Astrocyte of the spinal cord (primary cell): ENCODE data around the gene MIEF2.
A peak's percentile ranks its signal among the peaks of the same experiment; 100 is the strongest.

Experiments
- DNase-seq: peaks from one replicate; pipeline ENCODE4 v3.0.0; 2011; ENCODE audit warnings: low read depth, low spot score
- H3K4me3 ChIP-seq: 2 replicates; pipeline ENCODE4 v1.5.1; 2011; ENCODE audit warnings: low read depth, mild to moderate bottlenecking, low read length, moderate library complexity
- in situ Hi-C: cut with HindIII; loops from 2 replicates; pipeline ENCODE4 v1.10.0; 2017; ENCODE audit warnings: low sequenced_read_pairs
- TF ChIP-seq, protein P1 (sequence below): IDR thresholded peaks from 2 replicates; pipeline ENCODE4 v1.5.1; 2012; ENCODE audit warnings: low read depth, mild to moderate bottlenecking, low read length, inconsistent platforms

MIEF2 gene

DNA sequence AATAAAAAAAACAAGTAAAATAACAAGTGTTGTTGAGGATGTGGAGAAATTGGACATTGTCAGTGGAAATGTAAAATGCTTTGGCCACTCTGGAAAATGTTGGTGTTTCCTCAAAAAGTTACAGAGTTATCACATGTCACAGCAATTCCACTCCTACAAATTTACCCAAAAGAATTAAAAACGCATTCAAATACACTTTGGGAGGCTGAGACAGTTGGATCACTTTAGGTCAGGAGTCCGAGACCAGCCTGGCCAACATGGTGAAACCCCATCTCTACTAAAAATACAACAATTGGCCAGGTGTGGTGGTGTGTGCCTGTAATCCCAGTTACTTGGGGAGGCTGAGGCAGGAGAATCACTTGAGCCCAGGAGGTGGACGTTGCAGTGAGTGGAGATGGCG, 48.7 kb downstream of the MIEF2 start:
- in situ Hi-C loops, result no loop called here
- TF ChIP-seq, protein P1, sequence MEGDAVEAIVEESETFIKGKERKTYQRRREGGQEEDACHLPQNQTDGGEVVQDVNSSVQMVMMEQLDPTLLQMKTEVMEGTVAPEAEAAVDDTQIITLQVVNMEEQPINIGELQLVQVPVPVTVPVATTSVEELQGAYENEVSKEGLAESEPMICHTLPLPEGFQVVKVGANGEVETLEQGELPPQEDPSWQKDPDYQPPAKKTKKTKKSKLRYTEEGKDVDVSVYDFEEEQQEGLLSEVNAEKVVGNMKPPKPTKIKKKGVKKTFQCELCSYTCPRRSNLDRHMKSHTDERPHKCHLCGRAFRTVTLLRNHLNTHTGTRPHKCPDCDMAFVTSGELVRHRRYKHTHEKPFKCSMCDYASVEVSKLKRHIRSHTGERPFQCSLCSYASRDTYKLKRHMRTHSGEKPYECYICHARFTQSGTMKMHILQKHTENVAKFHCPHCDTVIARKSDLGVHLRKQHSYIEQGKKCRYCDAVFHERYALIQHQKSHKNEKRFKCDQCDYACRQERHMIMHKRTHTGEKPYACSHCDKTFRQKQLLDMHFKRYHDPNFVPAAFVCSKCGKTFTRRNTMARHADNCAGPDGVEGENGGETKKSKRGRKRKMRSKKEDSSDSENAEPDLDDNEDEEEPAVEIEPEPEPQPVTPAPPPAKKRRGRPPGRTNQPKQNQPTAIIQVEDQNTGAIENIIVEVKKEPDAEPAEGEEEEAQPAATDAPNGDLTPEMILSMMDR, result no peak
- no peak overlapping the region for H3K4me3 ChIP-seq
- DNase-seq, result no peak

DNA sequence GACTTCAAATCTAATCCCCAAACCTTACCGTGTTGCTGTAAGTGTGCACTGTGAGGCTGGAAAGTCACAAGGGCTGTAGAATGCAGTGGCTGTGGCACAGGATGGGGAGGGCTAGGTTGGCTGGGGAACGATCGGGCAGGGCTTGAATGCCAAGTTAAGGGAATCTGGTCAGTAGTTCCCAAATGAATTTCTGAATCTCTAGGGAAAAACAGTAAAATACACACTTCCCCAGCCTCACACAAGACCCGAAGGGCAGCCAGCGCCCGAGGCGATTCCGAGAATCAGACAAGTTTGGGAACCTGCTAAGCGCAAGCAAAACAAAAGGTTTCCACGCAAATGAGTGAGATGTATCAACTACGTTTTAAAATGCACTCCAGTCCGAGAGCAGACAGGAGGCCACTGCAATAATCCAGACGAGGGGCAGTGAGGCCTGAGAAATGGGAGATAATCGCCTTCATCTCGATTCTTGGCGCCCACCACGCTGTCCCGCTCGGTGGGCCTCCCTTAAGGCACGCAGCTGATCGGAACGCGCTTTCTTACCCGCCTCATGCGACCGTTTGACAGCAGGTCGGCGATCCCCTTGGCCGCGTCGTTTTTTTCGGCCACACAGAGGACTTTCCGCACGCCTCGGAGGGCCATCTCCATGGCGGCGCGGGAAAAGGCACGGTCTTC, 53.7 kb downstream of the MIEF2 start:
- H3K4me3 ChIP-seq, result peak overlapping the region; percentile 95
- DNase-seq, result peak; percentile 21
- in situ Hi-C loops, result no loop called here
- TF ChIP-seq, protein P1, result no peak

DNA sequence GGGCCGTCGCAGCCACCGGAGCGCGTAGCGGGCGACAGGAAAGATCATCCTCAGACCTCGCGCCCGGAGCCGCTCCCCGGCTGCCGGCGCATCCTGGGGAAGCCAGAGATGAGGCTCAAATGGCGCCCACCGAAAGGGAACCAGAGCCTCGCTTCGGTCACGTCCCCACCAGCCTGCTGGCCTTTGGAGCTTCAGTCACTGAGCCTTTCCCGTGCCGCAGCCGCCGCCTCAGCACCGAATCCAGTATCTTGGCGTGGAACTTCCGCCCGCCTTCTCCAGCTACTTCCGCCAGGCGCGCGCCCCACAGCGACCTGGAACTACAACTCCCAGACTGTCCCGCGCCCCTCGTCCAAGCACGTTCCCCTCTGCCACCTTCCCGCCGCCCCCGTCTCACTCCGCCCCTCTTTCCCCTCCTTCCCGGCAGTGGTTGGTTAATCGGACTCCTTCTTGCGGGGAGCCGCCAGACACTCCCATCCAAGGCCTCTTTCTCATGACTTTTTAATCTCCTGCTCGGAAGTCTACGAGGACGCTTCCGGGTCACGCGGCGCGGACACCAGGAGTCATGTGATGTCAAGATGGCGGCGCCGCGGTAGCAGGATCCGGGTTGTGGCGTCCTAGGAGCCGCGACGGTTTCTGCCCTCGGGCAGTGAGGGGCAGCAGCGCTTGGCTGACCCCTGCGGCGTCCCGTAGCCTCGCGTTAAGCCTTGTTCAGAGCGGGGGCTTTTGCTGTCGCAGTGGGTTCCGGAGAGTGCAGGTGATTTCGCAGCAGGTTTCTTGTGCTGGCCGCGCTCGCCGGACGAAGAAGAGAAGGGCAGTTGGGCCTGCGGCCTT, 54.5 kb downstream of the MIEF2 start, which contains the start of the genes SMCR8 and TOP3A:
Gene SMCR8, plus strand, starts transcription at position 563 of the 831 bp plus-strand sequence. CDS start 497 bp downstream, outside the sequence.
Gene TOP3A, minus strand, starts transcription at position 264 of the 831 bp plus-strand sequence. Its CDS starts 216 bp downstream, at position 48.
- in situ Hi-C loops, result no loop called here

DNA sequence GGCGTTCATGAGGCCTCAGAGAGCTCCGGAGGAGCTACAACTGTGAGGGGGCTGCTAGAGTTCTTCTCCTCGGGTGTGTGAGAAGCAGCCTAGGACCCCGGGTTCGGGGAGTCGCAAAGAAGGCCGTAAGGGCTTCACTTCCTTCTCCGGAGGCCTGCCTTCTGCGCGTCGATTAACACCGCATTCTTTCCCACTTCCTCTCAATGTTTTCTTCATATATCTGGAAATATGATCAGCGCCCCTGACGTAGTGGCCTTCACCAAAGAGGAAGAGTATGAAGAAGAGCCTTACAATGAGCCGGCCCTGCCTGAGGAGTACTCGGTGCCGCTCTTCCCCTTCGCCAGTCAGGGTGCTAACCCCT, 55.1 kb downstream of the MIEF2 start:
- TF ChIP-seq, protein P1, result no peak
- peak overlapping the region; percentile 95 for H3K4me3 ChIP-seq
- in situ Hi-C loops, result no loop called here
- DNase-seq, result no peak

More for the DNA sequence above, 54.5 kb downstream of the MIEF2 start, which contains the start of the genes SMCR8 and TOP3A:
- TF ChIP-seq, protein P1, result no peak
- H3K4me3 ChIP-seq, result peak within 1 kb of the TSS; percentile 95
- peak; percentile 99 for DNase-seq

DNA sequence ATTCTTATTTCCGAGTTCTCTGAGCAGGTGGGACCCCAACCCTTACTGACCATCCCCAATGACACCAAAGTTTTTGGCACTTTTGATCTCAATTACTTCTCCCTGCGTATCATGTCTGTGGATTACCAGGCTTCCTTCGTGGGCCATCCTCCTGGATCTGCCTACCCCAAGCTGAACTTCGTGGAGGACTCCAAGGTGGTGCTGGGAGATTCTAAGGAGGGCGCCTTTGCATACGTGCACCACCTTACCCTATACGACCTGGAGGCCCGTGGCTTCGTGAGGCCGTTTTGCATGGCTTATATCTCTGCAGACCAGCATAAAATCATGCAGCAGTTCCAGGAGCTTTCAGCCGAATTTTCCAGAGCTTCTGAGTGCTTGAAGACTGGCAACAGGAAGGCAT, 55.5 kb downstream of the MIEF2 start:
- DNase-seq, result no peak
- in situ Hi-C loops, result no loop called here
- TF ChIP-seq, protein P1, result no peak
- peak overlapping the region; percentile 95 for H3K4me3 ChIP-seq
